ENCODE measurements around the gene NTN4.
"Not testable (repeated sequence)": the region's sequence is repeated elsewhere in the genome, so short reads cannot be mapped to it uniquely, and the experiment has no call there.

The NTN4 gene

GRCh38 chr12:95740751-95741150 lies 49.8 kb downstream of the NTN4 start:
- H3K27ac ChIP-seq (ENCODE audit: low read length): no peak overlapping the region
- no peak overlapping the region for H3K9ac ChIP-seq (ENCODE audit: low read length)
- H3K36me3 ChIP-seq (ENCODE audit: control insufficient read depth, low read depth, low read length): no peaks in the 10 kb centered on the region
- no peaks in the 10 kb centered on the region for H3K4me1 ChIP-seq (ENCODE audit: control insufficient read depth, low read depth, low read length)
- H3K4me3 ChIP-seq (ENCODE audit: low read length): no peak overlapping the region
- no peaks in the 10 kb centered on the region for H3K27me3 ChIP-seq (ENCODE audit: control insufficient read depth, insufficient read depth, low read length)
- no peaks in the 10 kb centered on the region for H3K9me3 ChIP-seq (ENCODE audit: control insufficient read depth, low read depth, low read length)

GRCh38 chr12:95739561-95740313 lies 50.8 kb downstream of the NTN4 start:
- H3K4me3 ChIP-seq (ENCODE audit: low read length): no peak overlapping the region
- no peaks in the 10 kb centered on the region for H3K4me1 ChIP-seq (ENCODE audit: control insufficient read depth, low read depth, low read length)

GRCh38 chr12:95738024-95738611 lies 52.4 kb downstream of the NTN4 start:
- H3K27me3 ChIP-seq (ENCODE audit: control insufficient read depth, insufficient read depth, low read length): no peaks in the 10 kb centered on the region
- no peaks in the 10 kb centered on the region for H3K36me3 ChIP-seq (ENCODE audit: control insufficient read depth, low read depth, low read length)
- H3K4me3 ChIP-seq (ENCODE audit: low read length): no peak overlapping the region
- H3K4me1 ChIP-seq (ENCODE audit: control insufficient read depth, low read depth, low read length): peaks cover 3% of the 10 kb centered on the region
- no peak overlapping the region for H3K9ac ChIP-seq (ENCODE audit: low read length)
- no peak overlapping the region for H3K27ac ChIP-seq (ENCODE audit: low read length)
- H3K9me3 ChIP-seq (ENCODE audit: control insufficient read depth, low read depth, low read length): no peaks in the 10 kb centered on the region

More at GRCh38 chr12:95739561-95740313, 50.8 kb downstream of the NTN4 start:
- H3K27ac ChIP-seq (ENCODE audit: low read length): no peak overlapping the region
- no peaks in the 10 kb centered on the region for H3K27me3 ChIP-seq (ENCODE audit: control insufficient read depth, insufficient read depth, low read length)
- H3K9me3 ChIP-seq (ENCODE audit: control insufficient read depth, low read depth, low read length): no peaks in the 10 kb centered on the region
- no peak overlapping the region for H3K9ac ChIP-seq (ENCODE audit: low read length)
- H3K36me3 ChIP-seq (ENCODE audit: control insufficient read depth, low read depth, low read length): no peaks in the 10 kb centered on the region

GRCh38 chr12:95736631-95737030 lies 53.9 kb downstream of the NTN4 start:
- H3K4me3 ChIP-seq (ENCODE audit: low read length): no peak overlapping the region
- no peaks in the 10 kb centered on the region for H3K27me3 ChIP-seq (ENCODE audit: control insufficient read depth, insufficient read depth, low read length)
- H3K27ac ChIP-seq (ENCODE audit: low read length): no peak overlapping the region
- peaks cover 3% of the 10 kb centered on the region for H3K4me1 ChIP-seq (ENCODE audit: control insufficient read depth, low read depth, low read length)
- H3K9me3 ChIP-seq (ENCODE audit: control insufficient read depth, low read depth, low read length): no peaks in the 10 kb centered on the region
- H3K9ac ChIP-seq (ENCODE audit: low read length): no peak overlapping the region
- H3K36me3 ChIP-seq (ENCODE audit: control insufficient read depth, low read depth, low read length): no peaks in the 10 kb centered on the region

GRCh38 chr12:95735728-95736127 lies 54.8 kb downstream of the NTN4 start:
- H3K27me3 ChIP-seq (ENCODE audit: control insufficient read depth, insufficient read depth, low read length); H3K9ac ChIP-seq (ENCODE audit: low read length); H3K9me3 ChIP-seq (ENCODE audit: control insufficient read depth, low read depth, low read length); H3K4me1 ChIP-seq (ENCODE audit: control insufficient read depth, low read depth, low read length); H3K27ac ChIP-seq (ENCODE audit: low read length); H3K36me3 ChIP-seq (ENCODE audit: control insufficient read depth, low read depth, low read length); H3K4me3 ChIP-seq (ENCODE audit: low read length): not testable (repeated sequence)

GRCh38 chr12:95733141-95733825 lies 57.3 kb downstream of the NTN4 start:
- no peaks in the 10 kb centered on the region for H3K9me3 ChIP-seq (ENCODE audit: control insufficient read depth, low read depth, low read length)
- no peak overlapping the region for H3K9ac ChIP-seq (ENCODE audit: low read length)
- no peak overlapping the region for H3K4me3 ChIP-seq (ENCODE audit: low read length)
- no peak overlapping the region for H3K27ac ChIP-seq (ENCODE audit: low read length)
- peaks cover 3% of the 10 kb centered on the region for H3K4me1 ChIP-seq (ENCODE audit: control insufficient read depth, low read depth, low read length)
- no peaks in the 10 kb centered on the region for H3K27me3 ChIP-seq (ENCODE audit: control insufficient read depth, insufficient read depth, low read length)
- H3K36me3 ChIP-seq (ENCODE audit: control insufficient read depth, low read depth, low read length): no peaks in the 10 kb centered on the region

GRCh38 chr12:95731519-95731958 lies 59.0 kb downstream of the NTN4 start:
- no peak overlapping the region for H3K27ac ChIP-seq (ENCODE audit: low read length)
- H3K9ac ChIP-seq (ENCODE audit: low read length): no peak overlapping the region

GRCh38 chr12:95730457-95730856 lies 60.1 kb downstream of the NTN4 start:
- H3K9me3 ChIP-seq (ENCODE audit: control insufficient read depth, low read depth, low read length): no peaks in the 10 kb centered on the region
- no peaks in the 10 kb centered on the region for H3K27me3 ChIP-seq (ENCODE audit: control insufficient read depth, insufficient read depth, low read length)
- peaks cover 3% of the 10 kb centered on the region for H3K4me1 ChIP-seq (ENCODE audit: control insufficient read depth, low read depth, low read length)
- no peak overlapping the region for H3K4me3 ChIP-seq (ENCODE audit: low read length)
- H3K27ac ChIP-seq (ENCODE audit: low read length): no peak overlapping the region
- no peaks in the 10 kb centered on the region for H3K36me3 ChIP-seq (ENCODE audit: control insufficient read depth, low read depth, low read length)
- no peak overlapping the region for H3K9ac ChIP-seq (ENCODE audit: low read length)

More at GRCh38 chr12:95731519-95731958, 59.0 kb downstream of the NTN4 start:
- Histone ChIP-seq H3K4me1 (ENCODE audit: control insufficient read depth, low read depth, low read length) (peaks cover 3% of the 10 kb centered on the region), H3K9me3 (ENCODE audit: control insufficient read depth, low read depth, low read length) (no peaks in the 10 kb centered on the region), H3K4me3 (ENCODE audit: low read length) (no peak overlapping the region), H3K36me3 (ENCODE audit: control insufficient read depth, low read depth, low read length) (no peaks in the 10 kb centered on the region), H3K27me3 (ENCODE audit: control insufficient read depth, insufficient read depth, low read length) (no peaks in the 10 kb centered on the region)

GRCh38 chr12:95726903-95727302 lies 63.7 kb downstream of the NTN4 start:
- H3K27me3 ChIP-seq (ENCODE audit: control insufficient read depth, insufficient read depth, low read length): no peaks in the 10 kb centered on the region
- H3K4me1 ChIP-seq (ENCODE audit: control insufficient read depth, low read depth, low read length): no peaks in the 10 kb centered on the region
- H3K36me3 ChIP-seq (ENCODE audit: control insufficient read depth, low read depth, low read length): no peaks in the 10 kb centered on the region
- H3K9me3 ChIP-seq (ENCODE audit: control insufficient read depth, low read depth, low read length): no peaks in the 10 kb centered on the region
- no peak overlapping the region for H3K27ac ChIP-seq (ENCODE audit: low read length)
- H3K9ac ChIP-seq (ENCODE audit: low read length): no peak overlapping the region
- H3K4me3 ChIP-seq (ENCODE audit: low read length): no peak overlapping the region

- Histone ChIP-seq H3K9me3 (ENCODE audit: control insufficient read depth, low read depth, low read length) (no peaks in the 10 kb centered on the region), H3K36me3 (ENCODE audit: control insufficient read depth, low read depth, low read length) (no peaks in the 10 kb centered on the region), H3K4me1 (ENCODE audit: control insufficient read depth, low read depth, low read length) (no peaks in the 10 kb centered on the region), H3K9ac (ENCODE audit: low read length) (no peak overlapping the region), H3K27ac (ENCODE audit: low read length) (no peak overlapping the region), H3K27me3 (ENCODE audit: control insufficient read depth, insufficient read depth, low read length) (no peaks in the 10 kb centered on the region), H3K4me3 (ENCODE audit: low read length) (no peak overlapping the region)
These were observed 65.8 kb downstream of the NTN4 start for GRCh38 chr12:95724767-95725166.

- Histone ChIP-seq H3K36me3 (ENCODE audit: control insufficient read depth, low read depth, low read length) (no peaks in the 10 kb centered on the region), H3K9ac (ENCODE audit: low read length) (no peak overlapping the region), H3K9me3 (ENCODE audit: control insufficient read depth, low read depth, low read length) (no peaks in the 10 kb centered on the region)
These were observed 66.7 kb downstream of the NTN4 start for GRCh38 chr12:95723693-95724384.

More at GRCh38 chr12:95723693-95724384, 66.7 kb downstream of the NTN4 start:
- Histone ChIP-seq H3K4me3 (ENCODE audit: low read length) (no peak overlapping the region), H3K27me3 (ENCODE audit: control insufficient read depth, insufficient read depth, low read length) (no peaks in the 10 kb centered on the region), H3K4me1 (ENCODE audit: control insufficient read depth, low read depth, low read length) (peaks cover under 1% of the 10 kb centered on the region), H3K27ac (ENCODE audit: low read length) (no peak overlapping the region)
